Measurements from ENCODE around the gene ZNF277.

DNA sequence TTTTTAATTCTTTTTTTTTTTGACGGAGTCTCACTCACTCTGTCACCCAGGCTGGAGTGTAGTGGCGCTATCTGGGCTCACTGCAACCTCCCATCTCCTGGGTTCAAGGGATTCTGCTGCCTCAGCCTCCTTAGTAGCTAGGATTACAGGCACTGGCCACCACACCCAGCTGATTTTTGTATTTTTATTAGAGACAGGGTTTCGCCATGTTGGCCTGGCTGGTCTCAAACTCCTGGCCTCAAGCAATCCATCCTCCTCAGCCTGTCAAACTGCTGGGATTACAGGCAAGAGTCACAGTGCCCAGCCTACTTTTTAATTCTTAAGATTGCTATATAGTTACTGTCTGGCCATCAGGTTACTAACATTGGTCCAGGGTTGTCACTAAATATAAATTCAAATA is 59.6 kb downstream of the ZNF277 start:
- TF ChIP-seq, protein P1, sequence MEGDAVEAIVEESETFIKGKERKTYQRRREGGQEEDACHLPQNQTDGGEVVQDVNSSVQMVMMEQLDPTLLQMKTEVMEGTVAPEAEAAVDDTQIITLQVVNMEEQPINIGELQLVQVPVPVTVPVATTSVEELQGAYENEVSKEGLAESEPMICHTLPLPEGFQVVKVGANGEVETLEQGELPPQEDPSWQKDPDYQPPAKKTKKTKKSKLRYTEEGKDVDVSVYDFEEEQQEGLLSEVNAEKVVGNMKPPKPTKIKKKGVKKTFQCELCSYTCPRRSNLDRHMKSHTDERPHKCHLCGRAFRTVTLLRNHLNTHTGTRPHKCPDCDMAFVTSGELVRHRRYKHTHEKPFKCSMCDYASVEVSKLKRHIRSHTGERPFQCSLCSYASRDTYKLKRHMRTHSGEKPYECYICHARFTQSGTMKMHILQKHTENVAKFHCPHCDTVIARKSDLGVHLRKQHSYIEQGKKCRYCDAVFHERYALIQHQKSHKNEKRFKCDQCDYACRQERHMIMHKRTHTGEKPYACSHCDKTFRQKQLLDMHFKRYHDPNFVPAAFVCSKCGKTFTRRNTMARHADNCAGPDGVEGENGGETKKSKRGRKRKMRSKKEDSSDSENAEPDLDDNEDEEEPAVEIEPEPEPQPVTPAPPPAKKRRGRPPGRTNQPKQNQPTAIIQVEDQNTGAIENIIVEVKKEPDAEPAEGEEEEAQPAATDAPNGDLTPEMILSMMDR (IDR thresholded peaks at IDR 0.05) = no peak
- TF ChIP-seq POLR2A (IDR thresholded peaks at IDR 0.05) = no peak
